Progenitor cell of endocrine pancreas (in vitro differentiated cells): ENCODE results near the gene BPIFB3. TPM values are rescaled to one million over a fixed set of nuclear protein-coding genes. Genes with fewer than 3 reads are reported as not detected.

ENCODE experiments used
- total RNA-seq: library from RNA; stranded (reverse); gene quantifications from 2 replicates; pipeline ENCODE4 v1.2.1, GENCODE V29; 2021

The BPIFB3 gene
- total RNA-seq, 1 donor from 2014 or later = not detected

Other genes with a start within 250 kb of the BPIFB3 start
- gene MAPRE1, start 233.9 kb upstream of the BPIFB3 start, total RNA-seq = 171 and 177 TPM in 2 replicates
- gene EFCAB8, start 195.0 kb upstream of the BPIFB3 start, total RNA-seq = 0.29 and 0.91 TPM in 2 replicates
- not detected in 2 replicates for gene SUN5, start 49.5 kb upstream of the BPIFB3 start, total RNA-seq
- not detected in 2 replicates for gene BPIFB2, start 46.2 kb upstream of the BPIFB3 start, total RNA-seq
- gene BPIFB6, start 22.3 kb upstream of the BPIFB3 start, total RNA-seq = not detected in 2 replicates
- not detected in 2 replicates for gene BPIFB4, start 25.7 kb downstream of the BPIFB3 start, total RNA-seq
- not detected in 2 replicates for gene BPIFA2, start 114.3 kb downstream of the BPIFB3 start, total RNA-seq
- not detected in 2 replicates for gene BPIFA3, start 163.4 kb downstream of the BPIFB3 start, total RNA-seq
- gene BPIFA1, start 182.1 kb downstream of the BPIFB3 start, total RNA-seq = not detected in 2 replicates
- not detected in 2 replicates for gene BPIFB1, start 229.3 kb downstream of the BPIFB3 start, total RNA-seq